Kidney (tissue), 14 donors: Measurements from ENCODE around the gene ENPP6. TPM values are rescaled to one million over a fixed set of nuclear protein-coding genes. Genes with fewer than 3 reads are reported as not detected.
A peak's percentile ranks its signal among the peaks of the same experiment; 100 is the strongest.

ENCODE experiments used
- DNase-seq, 5 donors: peaks; one replicate each; pipeline ENCODE4 v3.0.0-alpha.2; 2013 to 2020
- FAIRE-seq: peaks from 2 replicates; lab custom pipeline; 2012; peaks lifted over from hg19 to GRCh38; lab: Jason Lieb, UNC
- H3K27ac ChIP-seq, 2 donors: one replicate each; pipeline ENCODE4 v1.7.0; 2013; ENCODE audit warnings: low read depth in 2 of 2, low read length in 2 of 2, inconsistent platforms in 1 of 2
- H3K27me3 ChIP-seq: one replicate; pipeline ENCODE4 v1.7.1; 2013; ENCODE audit warnings: low read length, inconsistent platforms; ENCODE audit not compliant: control insufficient read depth, insufficient read depth
- H3K36me3 ChIP-seq, 3 donors: one replicate each; pipeline versions ENCODE4 v1.7.0 to v1.7.1; 2013; ENCODE audit warnings: low read length in 3 of 3, control low read depth in 1 of 3, inconsistent platforms in 1 of 3; ENCODE audit not compliant: insufficient read depth in 3 of 3, control insufficient read depth in 2 of 3
- H3K4me1 ChIP-seq, 3 donors: one replicate each; pipeline versions ENCODE4 v1.7.0 to v1.7.1; 2013; ENCODE audit warnings: low read length in 3 of 3, inconsistent platforms in 1 of 3, low read depth in 1 of 3; ENCODE audit not compliant: control insufficient read depth in 2 of 3, insufficient read depth in 2 of 3
- H3K4me3 ChIP-seq, 3 donors: one replicate each; pipeline versions ENCODE4 v1.7.0 to v1.8.1; 2013; ENCODE audit warnings: low read length in 3 of 3, control low read depth in 1 of 3, inconsistent platforms in 1 of 3
- H3K9ac ChIP-seq, 3 donors: one replicate each; pipeline versions ENCODE4 v1.7.0 to v1.7.1; 2013; ENCODE audit warnings: low read length in 3 of 3, control low read depth in 1 of 3, inconsistent platforms in 1 of 3
- H3K9me3 ChIP-seq, 3 donors: one replicate each; pipeline versions ENCODE4 v1.7.0 to v1.7.1; 2013; ENCODE audit warnings: low read length in 3 of 3, control low read depth in 1 of 3, inconsistent platforms in 1 of 3; ENCODE audit not compliant: control insufficient read depth in 2 of 3, insufficient read depth in 1 of 3
- intact Hi-C: fragments of 100-400 bp; cut with DNase I; formaldehyde crosslinking; loops from one replicate; pipeline ENCODE4 v1.11.1; 2022
- polyA plus RNA-seq: library from polyadenylated mRNA; stranded (reverse); fragments of 350-450 nt; fragmentation: Illumina TruSeq; extraction: RNeasy Lipid Tissue Mini Kit (QIAGEN cat#74804); gene quantifications from one replicate; pipeline ENCODE4 v1.2.3, GENCODE V29; 2014; ENCODE audit warnings: low read depth, low replicate concordance; ENCODE audit not compliant: insufficient read depth
- total RNA-seq: library from RNA; stranded (reverse); fragmentation: NEBNext Ultra II Directional; extraction: Animal tissue kit (Norgen Biotek cat#: 25700); gene quantifications from one replicate; pipeline ENCODE4 v1.2.1, GENCODE V29; 2021
- TF ChIP-seq, protein P1 (sequence below): IDR thresholded peaks from 3 replicates; pipeline ENCODE4 v1.5.1; 2012; ENCODE audit warnings: mild to moderate bottlenecking, moderate library complexity, borderline replicate concordance; ENCODE audit not compliant: insufficient read depth; ENCODE audit errors: extremely low read depth
- donor health status: control.
- donor health status: control.
- donor health status: control.
- donor health status: control.
- donor health status: control.
- donor health status: DM: yes; HTN: yes; CAD: no.
- donor health status: Normal renal cell carcinoma (clear cell type).

Gene ENPP6
- total and polyA plus RNA-seq, 2 donors from 2014 or later, result 0.91 to 7.2 TPM

DNA sequence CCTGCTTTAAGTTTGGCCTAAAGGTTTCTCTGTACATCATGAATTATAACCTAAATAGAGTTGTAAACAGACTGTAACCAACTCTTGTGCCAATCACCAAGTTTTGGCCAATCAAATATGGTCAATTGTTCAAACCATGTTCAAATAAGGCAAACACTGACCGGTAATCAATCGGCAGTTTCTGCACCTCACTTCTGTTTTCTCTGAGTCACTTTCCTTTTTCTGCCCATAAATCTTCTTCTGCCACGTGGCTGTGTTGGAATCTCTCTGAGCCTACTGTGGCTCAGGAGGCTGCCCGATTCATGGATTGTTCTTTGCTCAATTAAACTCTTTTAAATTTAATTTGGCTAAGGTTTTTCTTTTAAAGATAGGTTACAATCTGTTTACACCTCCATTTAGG lies 16.5 kb upstream of the ENPP6 start:
- Histone ChIP-seq H3K4me3 (no peak overlapping the region), H3K36me3 (no peaks in the 10 kb centered on the region), H3K27ac (no peak overlapping the region), H3K4me1 (peaks cover 0 to 8% (median 0%) of the 10 kb centered on the region in 3 donors), H3K9me3 (no peaks in the 10 kb centered on the region), H3K27me3 (no peaks in the 10 kb centered on the region), H3K9ac (no peak overlapping the region)
- TF ChIP-seq, protein P1, sequence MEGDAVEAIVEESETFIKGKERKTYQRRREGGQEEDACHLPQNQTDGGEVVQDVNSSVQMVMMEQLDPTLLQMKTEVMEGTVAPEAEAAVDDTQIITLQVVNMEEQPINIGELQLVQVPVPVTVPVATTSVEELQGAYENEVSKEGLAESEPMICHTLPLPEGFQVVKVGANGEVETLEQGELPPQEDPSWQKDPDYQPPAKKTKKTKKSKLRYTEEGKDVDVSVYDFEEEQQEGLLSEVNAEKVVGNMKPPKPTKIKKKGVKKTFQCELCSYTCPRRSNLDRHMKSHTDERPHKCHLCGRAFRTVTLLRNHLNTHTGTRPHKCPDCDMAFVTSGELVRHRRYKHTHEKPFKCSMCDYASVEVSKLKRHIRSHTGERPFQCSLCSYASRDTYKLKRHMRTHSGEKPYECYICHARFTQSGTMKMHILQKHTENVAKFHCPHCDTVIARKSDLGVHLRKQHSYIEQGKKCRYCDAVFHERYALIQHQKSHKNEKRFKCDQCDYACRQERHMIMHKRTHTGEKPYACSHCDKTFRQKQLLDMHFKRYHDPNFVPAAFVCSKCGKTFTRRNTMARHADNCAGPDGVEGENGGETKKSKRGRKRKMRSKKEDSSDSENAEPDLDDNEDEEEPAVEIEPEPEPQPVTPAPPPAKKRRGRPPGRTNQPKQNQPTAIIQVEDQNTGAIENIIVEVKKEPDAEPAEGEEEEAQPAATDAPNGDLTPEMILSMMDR, result no peak
- DNase-seq, result no peak
- intact Hi-C loops, result no loop called here
- FAIRE-seq, result no peak

DNA sequence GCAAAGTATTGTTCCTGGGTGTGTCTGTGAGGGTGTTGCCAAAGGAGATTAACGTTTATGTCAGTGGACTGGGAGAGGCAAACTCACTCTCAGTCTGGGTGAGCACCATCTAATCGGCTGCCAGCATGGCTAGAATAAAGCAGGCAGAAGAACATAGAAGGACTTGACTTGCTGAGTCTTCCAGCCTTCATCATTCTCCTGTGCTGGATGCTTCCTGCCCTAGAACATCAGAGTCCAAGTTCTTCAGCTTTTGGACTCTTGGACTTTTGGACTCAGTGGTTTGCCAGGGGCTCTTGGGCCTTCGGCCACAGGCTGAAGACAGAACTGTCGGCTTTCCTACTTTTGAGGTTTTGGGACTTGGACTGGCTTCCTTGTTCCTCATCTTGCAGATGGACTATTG lies 15.3 kb upstream of the ENPP6 start:
- no peak for FAIRE-seq
- no peaks in the 10 kb centered on the region for H3K36me3 ChIP-seq
- DNase-seq, result no peak
- TF ChIP-seq, protein P1, result no peak
- intact Hi-C loops, result no loop called here
- H3K9ac ChIP-seq, result no peak overlapping the region
- peak overlapping the region in 1 of 2 donors; percentile 46 for H3K27ac ChIP-seq
- H3K4me1 ChIP-seq, result peaks cover 0 to 8% (median 0%) of the 10 kb centered on the region in 3 donors
- no peaks in the 10 kb centered on the region for H3K9me3 ChIP-seq
- H3K27me3 ChIP-seq, result no peaks in the 10 kb centered on the region
- H3K4me3 ChIP-seq, result no peak overlapping the region

GRCh38 chr4:184232202-184232601 lies 14.5 kb upstream of the ENPP6 start:
- Histone ChIP-seq H3K9ac (no peak overlapping the region), H3K27ac (peak overlapping the region in 1 of 2 donors; percentile 54), H3K27me3 (no peaks in the 10 kb centered on the region), H3K4me1 (peaks cover 0 to 8% (median 0%) of the 10 kb centered on the region in 3 donors), H3K4me3 (no peak overlapping the region), H3K36me3 (no peaks in the 10 kb centered on the region), H3K9me3 (no peaks in the 10 kb centered on the region)
- FAIRE-seq, result no peak
- intact Hi-C loops, result no loop called here
- TF ChIP-seq, protein P1, result no peak
- DNase-seq, result peak in 2 of 5 donors; percentile 9 to 57

DNA sequence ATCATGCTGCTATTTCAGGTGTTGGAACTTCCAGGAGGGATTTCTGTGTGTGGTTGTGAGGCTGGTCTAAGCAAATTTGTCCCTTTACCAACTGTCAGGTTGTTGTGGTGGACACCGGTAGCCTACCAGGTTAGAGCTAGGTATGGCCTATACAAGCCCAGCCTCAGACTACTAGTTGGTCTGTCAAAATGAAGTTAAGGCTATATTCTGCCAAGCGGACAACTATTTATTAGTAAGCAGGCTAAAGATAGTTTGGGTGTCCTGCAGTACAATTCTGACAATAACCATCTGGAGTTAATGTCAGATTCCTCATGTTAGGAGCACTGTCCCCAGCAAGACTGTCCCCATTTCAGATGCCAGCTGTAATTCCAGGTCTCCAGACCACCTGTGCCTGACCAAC lies 13.9 kb upstream of the ENPP6 start:
- H3K4me1 ChIP-seq, result peaks cover 0 to 8% (median 0%) of the 10 kb centered on the region in 3 donors
- no peaks in the 10 kb centered on the region for H3K27me3 ChIP-seq
- H3K9me3 ChIP-seq, result no peaks in the 10 kb centered on the region
- DNase-seq (no peak), FAIRE-seq (no peak)
- H3K27ac ChIP-seq, result peak overlapping the region in 1 of 2 donors; percentile 54
- TF ChIP-seq, protein P1, result no peak
- no peak overlapping the region for H3K9ac ChIP-seq
- H3K36me3 ChIP-seq, result no peaks in the 10 kb centered on the region
- no peak overlapping the region for H3K4me3 ChIP-seq
- intact Hi-C loops, result no loop called here
